NCI-H187 (cell line): ENCODE results near the gene NALCN.

Experiments
- DNase-seq, 2 experiments: peaks; one replicate each; lab custom pipeline; 2025; lab: John Stamatoyannopoulos, UW

Gene NALCN

DNA sequence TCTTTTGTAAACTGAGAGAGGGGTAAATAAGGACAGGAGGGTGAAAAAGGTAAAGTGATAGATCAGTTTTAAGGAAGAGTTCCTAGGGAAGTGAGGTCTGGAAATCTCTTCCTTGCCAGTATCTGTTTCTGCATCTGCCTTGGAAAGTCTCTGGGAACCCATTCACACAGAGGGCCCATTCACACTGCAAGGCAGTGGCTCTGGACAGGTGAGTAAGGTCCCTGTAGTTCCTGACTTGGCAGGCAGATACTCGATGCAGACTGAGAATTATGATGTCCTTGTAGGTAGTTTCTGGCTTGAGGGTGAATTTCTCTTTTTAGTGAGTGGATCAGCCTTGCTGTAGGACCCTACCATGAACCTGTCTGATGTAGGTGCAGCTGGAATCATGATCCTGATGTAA, 293.3 kb downstream of the NALCN start:
- no peak for DNase-seq

DNA sequence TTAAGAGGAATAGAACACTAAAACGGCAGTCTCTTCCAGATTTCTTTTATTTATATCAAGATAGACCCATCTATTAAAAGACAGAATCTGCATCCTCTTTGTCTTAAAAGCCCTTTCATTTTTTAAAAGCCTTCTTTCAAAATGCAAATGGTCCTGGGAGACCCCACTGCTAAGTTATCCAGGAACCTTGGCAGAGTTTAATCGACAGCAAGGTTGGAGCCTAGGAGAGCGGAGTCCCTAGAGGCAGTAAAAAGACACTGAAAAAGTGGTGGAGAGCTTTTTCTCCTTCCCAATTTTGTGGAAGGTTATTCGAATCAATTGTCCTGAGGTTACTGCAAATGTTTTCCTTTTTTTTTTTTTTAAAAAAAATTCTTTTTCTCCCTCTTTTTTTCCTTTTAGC, 294.7 kb downstream of the NALCN start:
- no peak for DNase-seq

DNA sequence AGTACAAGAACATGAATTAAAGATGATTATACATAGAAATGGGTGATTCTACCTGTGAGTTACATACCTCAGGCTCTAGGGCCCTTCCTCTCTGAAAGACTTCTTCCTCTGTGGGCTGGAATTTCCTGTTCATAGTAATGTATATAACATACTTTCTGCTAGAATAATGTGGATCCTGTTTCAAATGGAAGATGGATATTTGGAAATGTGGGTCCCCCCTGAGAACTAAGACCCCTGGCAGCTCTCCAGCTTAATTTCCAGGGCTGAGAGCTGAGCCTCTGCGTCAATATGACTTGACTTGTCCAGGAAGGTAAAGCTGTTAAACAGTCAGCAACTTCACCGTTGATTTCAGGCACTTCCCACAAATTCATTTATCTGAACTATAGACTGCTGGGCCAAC, 296.3 kb downstream of the NALCN start:
- DNase-seq, result no peak

DNA sequence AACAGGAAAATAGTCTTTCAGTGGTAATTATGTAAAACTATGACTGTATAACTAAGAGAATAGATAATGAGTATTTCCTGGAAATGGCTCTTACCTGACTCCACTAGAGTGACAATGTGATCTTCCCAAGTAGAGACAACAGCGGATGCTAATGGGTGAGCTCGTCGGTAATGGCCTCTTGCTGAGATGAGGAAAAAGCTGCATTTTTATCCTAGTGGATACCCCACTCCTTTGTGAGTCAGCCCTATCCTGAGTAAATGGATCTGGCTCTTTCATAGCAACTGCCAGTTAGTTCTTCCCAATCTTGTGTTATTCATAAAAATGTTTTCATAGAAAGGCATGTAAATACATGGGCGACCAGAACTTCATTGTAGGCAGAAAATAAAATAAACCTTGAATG, 299.5 kb downstream of the NALCN start:
- DNase-seq, result no peak

DNA sequence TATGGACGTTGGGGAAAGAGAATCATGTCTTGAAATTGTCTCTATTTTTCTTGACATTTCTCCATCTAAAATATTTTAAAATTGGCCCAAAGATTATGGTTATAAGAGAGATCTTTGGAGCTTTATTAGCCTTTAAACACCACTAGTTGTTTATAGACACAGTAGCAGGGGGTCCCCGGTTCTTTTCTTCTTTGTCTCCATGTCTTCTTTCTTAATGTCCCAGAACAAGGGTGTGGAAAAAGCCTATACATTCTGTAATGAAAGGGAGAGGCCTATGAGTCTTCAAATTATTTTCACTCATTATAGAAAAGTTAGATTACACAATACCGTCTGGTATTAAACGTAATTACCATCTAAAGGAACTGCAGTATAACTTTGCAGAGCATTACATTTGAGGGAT, 300.0 kb downstream of the NALCN start:
- no peak for DNase-seq

DNA sequence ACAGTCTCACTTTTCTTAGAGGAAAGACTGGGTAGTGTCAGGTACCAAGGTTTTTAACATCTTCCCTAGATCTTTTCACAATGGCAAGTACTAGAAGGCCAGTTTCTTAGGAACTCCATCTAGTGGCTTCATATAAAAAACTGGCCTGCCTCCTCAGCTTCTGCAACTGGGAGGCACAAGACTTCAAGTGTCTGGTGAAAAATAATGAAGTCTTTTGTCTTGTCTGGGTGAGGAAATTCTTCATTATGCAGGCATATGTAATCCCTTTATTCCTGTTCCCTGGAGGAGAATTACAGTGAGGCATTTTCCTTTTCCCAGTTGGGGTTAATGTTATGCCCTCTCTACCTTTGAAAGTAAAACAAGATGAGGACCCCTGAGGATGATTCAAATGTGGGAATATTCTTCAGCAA, 300.5 kb downstream of the NALCN start:
- no peak for DNase-seq

DNA sequence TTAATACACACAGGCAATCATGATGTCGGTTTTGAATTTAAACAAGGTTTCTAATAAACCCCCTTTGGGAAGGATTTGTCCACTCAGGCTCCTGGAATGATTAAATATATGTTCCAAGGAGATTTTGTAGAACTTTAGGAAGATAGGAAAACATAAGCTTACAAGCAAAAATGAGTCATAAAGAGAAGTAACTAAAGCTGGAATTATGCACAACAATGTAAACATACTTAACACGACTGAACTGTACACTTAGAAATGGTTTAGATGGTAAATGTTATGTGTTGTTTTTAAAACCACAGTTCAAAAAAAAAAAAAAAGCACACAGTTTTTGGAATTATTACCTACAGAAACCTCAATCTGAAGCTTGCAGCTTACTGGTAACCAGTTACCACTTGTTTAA, 304.4 kb downstream of the NALCN start:
- DNase-seq, result no peak

DNA sequence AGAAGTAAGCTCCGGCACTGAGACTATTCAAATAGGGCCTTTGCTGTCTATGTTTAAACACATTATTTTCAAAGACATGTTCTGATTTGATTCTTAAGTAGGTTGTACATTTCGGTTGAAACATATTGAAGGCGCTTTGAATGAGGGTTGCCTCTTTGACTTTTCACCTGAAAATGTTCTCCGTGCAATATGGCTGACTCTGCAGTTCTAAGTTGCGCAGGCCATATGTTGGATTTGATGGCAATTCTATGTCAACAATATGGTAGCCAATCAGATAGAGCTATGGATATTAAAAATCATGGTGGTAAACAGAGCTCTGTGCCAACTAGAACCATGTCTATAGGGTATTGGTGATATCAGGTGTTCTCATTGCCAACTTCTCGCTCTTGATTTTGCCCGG, 307.3 kb downstream of the NALCN start:
- no peak for DNase-seq

DNA sequence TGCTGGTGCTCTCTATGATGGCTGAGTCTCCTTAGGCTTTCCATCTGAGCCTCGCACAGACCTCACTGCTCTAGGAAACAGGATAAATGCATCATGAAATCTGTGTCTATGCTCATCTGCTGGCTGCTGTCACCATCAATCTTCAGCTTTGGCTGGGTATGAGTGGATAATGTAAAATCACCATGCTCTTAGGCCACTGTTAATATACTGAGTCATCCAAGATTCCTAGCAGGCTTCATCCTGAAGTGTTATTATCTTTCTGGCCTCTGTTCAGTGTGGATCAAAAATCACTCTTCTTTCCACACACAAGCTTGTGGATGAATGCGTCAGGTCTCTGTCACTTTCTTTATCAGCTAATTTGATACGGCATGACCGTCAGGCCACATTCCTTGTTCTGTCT, 317.4 kb downstream of the NALCN start:
- DNase-seq, result no peak

DNA sequence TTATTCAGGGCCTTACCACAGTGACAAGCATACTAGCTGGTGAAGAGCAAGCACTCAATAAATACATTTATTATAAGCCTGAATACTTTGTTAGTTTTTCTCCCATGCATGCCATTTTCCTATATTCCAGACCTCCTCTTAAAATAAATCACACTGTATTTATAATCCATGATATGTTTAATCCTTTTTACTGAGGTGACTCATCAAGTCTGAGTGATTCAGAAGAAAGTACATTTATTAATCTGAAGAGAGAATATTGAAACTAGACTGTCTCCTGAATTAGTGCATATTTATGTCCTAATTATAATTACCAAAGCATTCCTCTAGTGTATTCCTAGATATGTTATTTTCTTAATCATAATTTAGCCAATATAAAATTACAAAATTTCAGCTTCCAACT, 323.3 kb downstream of the NALCN start:
- no peak for DNase-seq

DNA sequence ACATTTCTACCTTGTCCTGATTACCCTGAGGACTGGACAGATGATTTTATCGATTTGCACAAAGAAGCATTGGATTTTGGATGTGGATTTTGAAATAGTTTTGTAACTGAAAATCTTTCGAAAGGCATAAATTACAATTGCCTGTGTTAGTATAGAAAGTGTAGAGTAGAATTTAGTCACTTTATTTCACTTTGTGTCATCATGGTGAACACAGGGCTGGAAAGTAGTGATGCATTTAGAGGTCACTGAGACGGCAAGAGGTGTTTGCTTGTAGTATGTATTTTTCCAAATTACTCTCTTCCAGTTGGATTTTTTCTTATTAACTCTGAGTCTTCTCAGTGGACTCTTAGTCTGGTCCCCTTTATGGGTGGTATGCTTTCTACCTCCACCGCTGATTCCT, 326.0 kb downstream of the NALCN start:
- no peak for DNase-seq

DNA sequence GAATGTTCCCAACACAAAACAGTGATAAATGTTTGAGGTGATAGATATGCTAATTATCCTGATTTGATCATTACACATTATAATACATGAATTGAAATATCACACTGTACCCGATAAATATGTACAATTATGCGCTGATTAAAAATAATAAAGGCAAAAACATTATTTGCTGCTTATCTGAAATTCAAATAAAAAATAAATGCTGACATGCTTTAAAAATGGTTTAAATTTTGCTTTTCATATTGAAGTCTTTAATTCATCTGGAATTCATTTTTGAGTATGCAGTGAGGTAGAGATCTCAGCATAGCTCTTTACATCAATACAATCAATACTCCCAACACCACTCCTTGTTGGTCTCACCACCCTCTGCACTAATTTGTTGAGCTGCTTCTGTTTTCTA, 330.8 kb downstream of the NALCN start:
- no peak for DNase-seq

DNA sequence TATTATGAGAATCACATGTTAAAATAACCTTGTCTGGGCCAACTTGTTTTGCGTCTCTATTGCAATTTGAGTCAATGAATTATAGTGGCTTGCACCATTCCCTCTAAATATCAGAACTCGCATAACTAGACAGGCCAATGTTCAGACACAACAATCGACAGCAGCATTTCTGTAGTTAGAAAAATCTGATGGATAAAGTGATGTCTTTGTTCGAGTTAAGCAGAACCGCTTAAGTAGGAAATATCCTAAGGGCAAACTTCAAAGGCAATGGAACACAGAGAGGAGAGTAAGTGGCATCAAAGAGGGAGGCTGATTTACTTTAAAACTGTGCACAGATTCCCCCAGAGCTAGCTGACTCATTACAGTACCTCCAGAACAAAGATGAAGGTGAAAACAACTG, 333.9 kb downstream of the NALCN start:
- DNase-seq, result no peak

DNA sequence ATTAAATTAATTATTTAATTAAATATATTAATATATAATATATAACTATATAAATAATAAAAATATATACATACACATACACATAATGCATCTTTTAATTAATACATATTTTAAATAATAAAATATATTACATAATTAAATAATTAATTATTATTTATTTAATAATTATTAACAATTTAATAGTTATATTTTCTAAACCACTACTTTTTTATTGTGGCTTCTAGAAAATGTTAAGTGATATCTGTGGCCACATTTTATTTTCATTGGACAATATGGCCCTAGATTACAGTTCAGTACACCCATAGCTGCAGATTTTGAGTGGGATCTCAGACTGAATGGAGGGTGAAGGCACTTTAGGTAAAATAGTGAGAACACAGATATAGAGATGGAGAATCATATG, 335.7 kb downstream of the NALCN start:
- DNase-seq, result no peak

DNA sequence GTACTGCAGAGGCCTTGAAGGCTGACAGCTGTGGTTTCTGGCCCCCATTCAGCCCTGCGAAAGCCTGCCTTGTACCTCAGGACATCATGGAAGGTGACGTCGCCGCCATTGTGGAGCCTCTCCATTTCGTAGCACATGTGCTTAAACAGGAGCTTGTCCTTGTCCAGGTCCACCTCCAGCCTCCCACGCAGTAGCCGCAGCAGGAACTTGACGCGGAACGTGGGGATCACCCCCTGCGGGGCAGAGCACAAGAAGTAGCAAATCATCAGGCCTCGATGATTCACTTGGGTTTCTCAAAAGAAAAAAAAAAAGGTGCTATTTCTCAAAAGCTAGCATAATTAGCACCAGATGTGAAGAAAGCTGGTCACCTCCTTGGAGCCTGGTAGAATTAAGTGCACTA, 351.0 kb downstream of the NALCN start:
- DNase-seq, result no peak

DNA sequence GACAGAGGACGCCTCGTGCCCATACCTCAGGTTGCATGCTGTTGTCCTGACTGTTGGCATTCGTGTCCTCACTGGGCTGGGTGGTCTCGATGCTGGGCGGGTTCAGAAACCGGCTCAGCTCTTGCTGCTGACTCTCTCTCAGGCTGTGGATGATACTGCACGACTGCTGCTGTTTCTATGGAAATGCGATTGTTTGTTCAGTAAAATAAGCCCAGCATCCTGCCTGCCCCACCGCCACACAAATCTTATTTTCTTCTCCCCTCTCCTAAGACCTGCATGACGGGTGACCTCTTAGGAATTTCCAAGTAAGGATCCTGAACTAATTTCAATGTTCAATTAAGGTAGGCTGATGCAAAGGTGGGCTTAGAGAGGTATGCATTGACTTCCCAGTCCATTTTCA, 356.5 kb downstream of the NALCN start:
- DNase-seq, result no peak

DNA sequence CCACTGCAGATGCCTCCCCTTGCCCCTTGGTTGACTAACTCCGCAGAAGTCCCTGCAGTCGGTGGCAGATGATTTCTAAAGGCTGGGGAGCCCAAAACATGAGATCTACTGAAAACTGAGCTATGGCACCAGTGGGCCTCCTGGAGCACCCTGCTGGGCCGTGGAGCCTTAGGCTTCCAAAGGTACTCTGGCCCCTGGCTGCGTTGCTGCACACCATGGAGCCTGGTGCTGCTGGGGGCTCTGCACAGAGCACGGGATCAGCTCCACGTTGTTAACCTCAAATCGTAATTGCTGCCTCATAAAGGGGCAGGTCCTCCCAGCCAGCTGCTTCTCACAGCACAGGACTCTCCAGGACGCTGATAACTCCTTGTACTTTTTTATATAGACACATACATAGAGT, 357.5 kb downstream of the NALCN start:
- no peak for DNase-seq

DNA sequence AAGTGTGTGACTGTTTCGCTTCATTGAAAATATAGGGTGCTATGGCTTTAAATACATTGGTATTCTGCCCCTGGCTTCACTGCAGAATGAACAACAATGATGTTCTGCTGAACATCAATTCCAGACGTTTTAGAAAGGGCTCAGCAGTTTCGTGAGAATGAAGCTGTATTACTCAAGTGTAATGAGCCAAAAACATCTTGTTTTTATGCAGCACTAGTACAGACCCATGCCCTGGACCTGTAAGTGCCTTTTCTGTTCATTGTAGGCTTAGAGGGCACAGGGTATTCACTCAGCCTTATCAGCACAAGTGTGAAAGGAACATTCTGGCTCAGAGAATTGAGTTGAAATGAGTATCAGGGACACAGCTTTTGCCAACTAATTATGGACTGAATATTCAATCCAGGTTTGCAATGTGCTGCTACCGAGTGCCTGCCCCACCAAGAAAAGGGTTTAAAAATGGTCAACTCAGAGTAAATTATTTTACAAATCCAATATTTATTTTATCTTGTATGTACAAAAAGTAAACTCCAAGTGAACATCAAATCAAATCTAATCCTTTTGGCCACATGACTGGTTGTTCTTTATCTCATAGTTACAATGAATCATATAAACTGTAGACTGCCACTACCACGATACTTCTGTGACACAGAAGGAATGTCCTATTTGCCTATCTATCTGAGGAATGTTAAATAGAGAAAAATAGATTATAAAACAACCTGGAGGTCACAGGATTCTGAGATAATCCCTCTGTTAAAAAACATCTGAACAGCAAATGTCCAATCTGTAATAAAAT, 362.8 kb downstream of the NALCN start:
- DNase-seq, result no peak

DNA sequence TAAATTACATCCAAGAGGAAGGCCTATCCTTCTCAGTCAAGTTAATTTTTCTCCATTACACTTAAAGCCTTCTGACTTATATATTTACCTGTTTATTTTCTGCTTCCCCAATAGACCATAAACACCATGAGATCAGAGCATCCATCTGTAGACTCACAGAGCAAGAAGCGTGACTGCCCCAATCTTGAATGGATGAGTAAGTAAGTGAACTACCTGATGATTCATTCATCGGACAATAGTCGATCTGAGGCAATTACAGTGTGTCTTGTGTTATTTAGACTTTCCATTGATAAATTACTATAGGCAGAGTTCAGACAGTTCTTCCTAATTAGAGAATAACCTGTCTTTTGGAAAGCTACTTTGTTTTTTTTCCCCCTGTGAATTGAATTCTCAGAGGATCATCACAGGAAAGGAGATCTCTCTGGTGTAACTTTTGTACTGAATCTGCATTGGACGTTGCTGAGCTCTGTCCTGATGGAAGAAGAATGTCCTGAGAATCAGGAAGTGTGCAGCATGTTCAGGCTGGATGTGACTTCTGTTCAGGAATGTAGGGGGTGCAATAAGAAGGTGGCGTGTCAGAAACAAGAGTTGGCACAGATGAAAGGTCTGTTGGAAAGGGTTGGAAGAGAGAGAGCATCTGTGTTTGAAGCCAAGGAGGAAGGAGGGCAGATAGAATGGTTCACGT, 367.0 kb downstream of the NALCN start:
- DNase-seq, result no peak

DNA sequence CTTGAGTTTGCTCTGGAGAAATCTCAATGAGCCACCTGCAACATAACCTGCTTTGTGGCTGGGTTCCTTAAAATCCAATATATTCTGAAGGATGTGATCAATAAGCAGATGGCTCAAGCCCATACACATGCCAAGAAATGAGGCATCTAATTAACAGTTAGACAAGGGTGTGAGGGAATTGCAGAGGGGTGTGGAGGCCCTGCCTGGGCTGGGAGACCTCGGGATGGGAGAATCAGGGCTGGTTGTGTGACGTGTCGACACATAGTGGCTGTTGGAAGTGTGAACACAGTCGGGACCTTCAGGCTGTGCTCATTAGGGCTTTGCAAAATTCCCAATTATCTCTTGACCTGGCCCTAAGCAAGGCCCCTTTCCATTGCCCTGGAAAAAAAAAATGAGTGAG, 379.8 kb downstream of the NALCN start:
- no peak for DNase-seq

DNA sequence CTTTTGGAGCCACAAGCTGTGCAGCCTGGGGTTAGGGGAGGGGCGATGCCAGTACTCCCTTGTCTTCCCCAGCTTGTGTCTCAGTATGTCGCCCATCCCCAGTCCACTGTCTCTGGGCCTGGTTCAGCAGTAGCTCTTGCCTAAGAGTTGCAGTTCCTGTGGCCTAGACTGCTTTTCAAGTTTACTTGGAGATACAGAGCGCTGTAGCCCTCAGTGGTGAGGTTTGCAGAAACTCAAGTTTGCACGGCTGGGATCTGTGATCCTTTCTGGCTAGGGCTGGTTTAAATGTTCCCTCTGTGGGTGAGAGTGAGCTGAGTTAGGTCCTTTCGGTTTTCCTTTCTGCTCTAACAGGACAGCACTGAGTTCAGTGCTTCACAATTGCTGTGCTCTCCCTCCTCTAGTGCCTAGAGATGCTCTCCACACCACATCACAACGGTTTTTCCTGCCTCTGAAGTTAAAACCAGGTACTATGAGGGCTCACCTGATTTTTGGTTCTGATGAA, 381.1 kb downstream of the NALCN start:
- no peak for DNase-seq

DNA sequence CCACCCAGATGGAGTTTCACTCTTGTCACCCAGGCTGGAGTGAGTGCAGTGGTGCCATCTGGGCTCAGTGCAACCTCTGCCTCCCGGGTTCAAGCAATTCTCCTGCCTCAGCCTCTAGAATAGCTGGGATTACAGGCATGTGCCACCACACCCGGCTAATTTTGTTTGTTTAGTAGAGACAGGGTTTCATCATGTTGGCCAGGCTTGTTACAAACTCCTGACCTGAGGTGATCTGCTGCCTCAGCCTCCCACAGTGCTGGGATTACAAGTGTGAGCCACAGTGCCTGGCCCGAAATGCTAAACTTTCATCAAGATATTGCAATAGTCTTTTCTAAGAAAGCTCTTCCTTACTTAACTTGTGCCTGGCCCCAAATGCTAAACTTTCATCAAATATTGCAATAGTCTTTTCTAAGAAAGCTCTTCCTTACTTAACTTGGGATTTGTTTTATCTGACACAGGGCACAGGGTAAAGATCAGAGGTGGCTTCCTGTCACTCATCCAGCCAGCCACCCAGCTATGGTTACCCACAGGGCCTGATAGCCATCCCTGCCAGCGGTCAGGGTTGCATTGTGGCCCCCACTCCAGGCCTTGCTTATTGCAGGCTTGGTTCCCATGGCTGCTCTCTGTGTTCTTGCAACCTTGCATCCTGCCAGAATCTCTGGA, 389.4 kb downstream of the NALCN start:
- DNase-seq, result no peak

DNA sequence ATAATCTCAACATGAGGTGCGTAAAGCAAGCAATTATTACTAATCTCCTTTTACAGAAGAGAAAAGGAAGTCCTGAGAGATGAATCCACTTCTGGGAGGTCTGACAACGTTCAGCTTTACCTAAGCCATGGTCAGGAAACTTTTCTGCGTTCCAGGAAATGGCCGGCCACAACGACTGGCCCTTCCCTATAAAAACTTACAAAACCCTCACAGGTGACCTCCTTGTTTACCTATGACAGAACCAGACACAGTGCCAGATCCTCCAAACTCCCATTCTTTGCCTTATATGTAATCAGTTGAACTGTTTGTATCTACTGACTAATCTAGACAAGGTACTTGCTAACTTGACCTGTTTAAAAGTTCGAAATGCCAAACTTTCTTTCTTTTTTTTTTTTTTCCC, 390.0 kb downstream of the NALCN start:
- no peak for DNase-seq
